SK-N-SH treated with all-trans-retinoic acid at 6 μM for 48 hours (cell line): ENCODE results near the gene SIRT4.

Experiments
- OSR1 ChIP-seq: fragments of 250-450 bp; sonication (Bioruptor Pico); IDR thresholded peaks from 2 replicates; pipeline ENCODE4 v1.8.0; 2022; ENCODE audit warnings: moderate library complexity, mild to moderate bottlenecking, inconsistent platforms
- PPARA ChIP-seq: fragments of 250-450 bp; sonication (Bioruptor Pico); IDR thresholded peaks from 2 replicates; pipeline ENCODE4 v1.5.0; 2020; ENCODE audit warnings: mild to moderate bottlenecking, borderline replicate concordance
- RARB ChIP-seq: fragments of 250-450 bp; sonication (Bioruptor Pico); IDR thresholded peaks from 2 replicates; pipeline ENCODE4 v1.8.0; 2021; ENCODE audit warnings: mild to moderate bottlenecking, moderate library complexity
- TCF4 ChIP-seq: fragments of 250-450 bp; sonication (Bioruptor Pico); IDR thresholded peaks from 2 replicates; pipeline ENCODE4 v1.8.0; 2021; ENCODE audit warnings: mild to moderate bottlenecking, moderate library complexity, borderline replicate concordance

- TF ChIP-seq OSR1 (no peak), PPARA (CRISPR knock-in tag) (no peak), TCF4 (CRISPR knock-in tag) (no peak), RARB (CRISPR knock-in tag) (no peak)
Observed at GRCh38 chr12:120359128-120359527, 57.0 kb downstream of the SIRT4 start.
